ENCODE results near the gene OR6Q1. TPM values are rescaled to one million over a fixed set of nuclear protein-coding genes. Genes with fewer than 3 reads are reported as not detected.

The OR6Q1 gene
- total RNA-seq, 1 donor from 2014 or later = not detected

GRCh38 chr11:58055806-58056401, 25.2 kb downstream of the OR6Q1 start:
- no peak overlapping the region for H3K4me3 Mint-ChIP-seq (ENCODE audit: unreplicated experiment)
- H3K27me3 Mint-ChIP-seq (ENCODE audit: unreplicated experiment) = no peaks in the 10 kb centered on the region
- peaks cover 6% of the 10 kb centered on the region for H3K4me1 Mint-ChIP-seq (ENCODE audit: unreplicated experiment)
- DNase-seq (ENCODE audit: extremely low spot score, unreplicated experiment) = no peak
- TF ChIP-seq CTCF (IDR thresholded peaks at IDR 0.05) = no peak
- H3K36me3 Mint-ChIP-seq (ENCODE audit: unreplicated experiment) = no peaks in the 10 kb centered on the region
- no peak overlapping the region for H3K27ac Mint-ChIP-seq (ENCODE audit: unreplicated experiment)
- H3K9me3 Mint-ChIP-seq (ENCODE audit: unreplicated experiment) = peaks cover 10% of the 10 kb centered on the region

GRCh38 chr11:58057481-58057880, 26.7 kb downstream of the OR6Q1 start:
- no peak for TF ChIP-seq CTCF (IDR thresholded peaks at IDR 0.05)
- H3K9me3 Mint-ChIP-seq (ENCODE audit: unreplicated experiment) = peaks cover 10% of the 10 kb centered on the region
- no peaks in the 10 kb centered on the region for H3K36me3 Mint-ChIP-seq (ENCODE audit: unreplicated experiment)
- no peaks in the 10 kb centered on the region for H3K27me3 Mint-ChIP-seq (ENCODE audit: unreplicated experiment)
- no peak overlapping the region for H3K4me3 Mint-ChIP-seq (ENCODE audit: unreplicated experiment)
- H3K27ac Mint-ChIP-seq (ENCODE audit: unreplicated experiment) = no peak overlapping the region
- DNase-seq (ENCODE audit: extremely low spot score, unreplicated experiment) = no peak
- H3K4me1 Mint-ChIP-seq (ENCODE audit: unreplicated experiment) = peaks cover 6% of the 10 kb centered on the region

- no peak overlapping the region for H3K4me3 Mint-ChIP-seq (ENCODE audit: unreplicated experiment)
Observed at GRCh38 chr11:58058276-58059006, 27.7 kb downstream of the OR6Q1 start.

GRCh38 chr11:58059007-58059350, 28.2 kb downstream of the OR6Q1 start:
- Mint-ChIP-seq H3K36me3 (ENCODE audit: unreplicated experiment) (no peaks in the 10 kb centered on the region), H3K9me3 (ENCODE audit: unreplicated experiment) (peaks cover 10% of the 10 kb centered on the region)
- TF ChIP-seq CTCF (IDR thresholded peaks at IDR 0.05) = no peak

More at GRCh38 chr11:58058276-58059006, 27.7 kb downstream of the OR6Q1 start:
- no peaks in the 10 kb centered on the region for H3K36me3 Mint-ChIP-seq (ENCODE audit: unreplicated experiment)
- peaks cover 6% of the 10 kb centered on the region for H3K4me1 Mint-ChIP-seq (ENCODE audit: unreplicated experiment)
- H3K9me3 Mint-ChIP-seq (ENCODE audit: unreplicated experiment) = peaks cover 10% of the 10 kb centered on the region
- H3K27ac Mint-ChIP-seq (ENCODE audit: unreplicated experiment) = peak overlapping the region; percentile 50
- H3K27me3 Mint-ChIP-seq (ENCODE audit: unreplicated experiment) = no peaks in the 10 kb centered on the region
- peak; percentile 75 for DNase-seq (ENCODE audit: extremely low spot score, unreplicated experiment)
- no peak for TF ChIP-seq CTCF (IDR thresholded peaks at IDR 0.05)

GRCh38 chr11:58060535-58060934, 29.8 kb downstream of the OR6Q1 start:
- DNase-seq (ENCODE audit: extremely low spot score, unreplicated experiment) = no peak
- H3K4me3 Mint-ChIP-seq (ENCODE audit: unreplicated experiment) = no peak overlapping the region

More at GRCh38 chr11:58059007-58059350, 28.2 kb downstream of the OR6Q1 start:
- Mint-ChIP-seq H3K27me3 (ENCODE audit: unreplicated experiment) (no peaks in the 10 kb centered on the region), H3K4me1 (ENCODE audit: unreplicated experiment) (peaks cover 6% of the 10 kb centered on the region), H3K27ac (ENCODE audit: unreplicated experiment) (peak overlapping the region; percentile 3), H3K4me3 (ENCODE audit: unreplicated experiment) (no peak overlapping the region)
- no peak for DNase-seq (ENCODE audit: extremely low spot score, unreplicated experiment)

More at GRCh38 chr11:58060535-58060934, 29.8 kb downstream of the OR6Q1 start:
- Mint-ChIP-seq H3K36me3 (ENCODE audit: unreplicated experiment) (no peaks in the 10 kb centered on the region), H3K27ac (ENCODE audit: unreplicated experiment) (no peak overlapping the region), H3K9me3 (ENCODE audit: unreplicated experiment) (peaks cover 10% of the 10 kb centered on the region), H3K4me1 (ENCODE audit: unreplicated experiment) (peaks cover 6% of the 10 kb centered on the region), H3K27me3 (ENCODE audit: unreplicated experiment) (no peaks in the 10 kb centered on the region)
- TF ChIP-seq CTCF (IDR thresholded peaks at IDR 0.05) = no peak
